MM.1S (cell line): ENCODE measurements around the gene GLOD5.

ENCODE experiments used
- EZH2 ChIP-seq: fragments of 300-600 bp; sonication (generic); optimal IDR thresholded peaks from 2 replicates; pipeline ENCODE3; 2017; ENCODE audit warnings: low read depth, mild to moderate bottlenecking, antibody characterized with exemption, low read length, mixed read lengths
- TF ChIP-seq, protein P1 (sequence below): fragments of 300-600 bp; sonication (generic); IDR thresholded peaks from 2 replicates; pipeline ENCODE4 v1.5.1; 2016; ENCODE audit warnings: antibody characterized with exemption, low read length, mixed read lengths

DNA sequence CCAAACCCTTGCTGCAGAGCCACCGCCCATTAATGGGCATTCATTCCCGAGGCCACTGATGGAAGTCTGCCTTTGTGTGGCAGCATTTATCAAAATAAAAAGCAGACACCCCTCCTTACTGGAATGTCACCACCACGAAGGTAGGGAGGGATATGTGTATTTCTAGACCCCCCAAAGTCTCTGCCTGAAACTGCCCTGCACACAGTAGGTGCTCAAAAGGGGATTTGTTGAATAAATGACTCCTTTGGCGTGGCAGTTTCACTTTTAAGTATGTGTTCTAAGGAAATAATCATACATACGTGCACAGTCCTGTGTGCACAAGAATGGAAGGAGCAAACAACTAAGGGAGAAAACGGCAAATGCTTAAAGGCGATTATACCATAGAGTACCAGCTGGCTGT lies 23.6 kb upstream of the GLOD5 start:
- TF ChIP-seq, protein P1, sequence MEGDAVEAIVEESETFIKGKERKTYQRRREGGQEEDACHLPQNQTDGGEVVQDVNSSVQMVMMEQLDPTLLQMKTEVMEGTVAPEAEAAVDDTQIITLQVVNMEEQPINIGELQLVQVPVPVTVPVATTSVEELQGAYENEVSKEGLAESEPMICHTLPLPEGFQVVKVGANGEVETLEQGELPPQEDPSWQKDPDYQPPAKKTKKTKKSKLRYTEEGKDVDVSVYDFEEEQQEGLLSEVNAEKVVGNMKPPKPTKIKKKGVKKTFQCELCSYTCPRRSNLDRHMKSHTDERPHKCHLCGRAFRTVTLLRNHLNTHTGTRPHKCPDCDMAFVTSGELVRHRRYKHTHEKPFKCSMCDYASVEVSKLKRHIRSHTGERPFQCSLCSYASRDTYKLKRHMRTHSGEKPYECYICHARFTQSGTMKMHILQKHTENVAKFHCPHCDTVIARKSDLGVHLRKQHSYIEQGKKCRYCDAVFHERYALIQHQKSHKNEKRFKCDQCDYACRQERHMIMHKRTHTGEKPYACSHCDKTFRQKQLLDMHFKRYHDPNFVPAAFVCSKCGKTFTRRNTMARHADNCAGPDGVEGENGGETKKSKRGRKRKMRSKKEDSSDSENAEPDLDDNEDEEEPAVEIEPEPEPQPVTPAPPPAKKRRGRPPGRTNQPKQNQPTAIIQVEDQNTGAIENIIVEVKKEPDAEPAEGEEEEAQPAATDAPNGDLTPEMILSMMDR, result no peak
- no peak for TF ChIP-seq EZH2
